ENCODE results near the gene HID1.
A peak's percentile ranks its signal among the peaks of the same experiment; 100 is the strongest.
"Not testable (repeated sequence)": the region's sequence is repeated elsewhere in the genome, so short reads cannot be mapped to it uniquely, and the experiment has no call there.

HID1 gene, protein sequence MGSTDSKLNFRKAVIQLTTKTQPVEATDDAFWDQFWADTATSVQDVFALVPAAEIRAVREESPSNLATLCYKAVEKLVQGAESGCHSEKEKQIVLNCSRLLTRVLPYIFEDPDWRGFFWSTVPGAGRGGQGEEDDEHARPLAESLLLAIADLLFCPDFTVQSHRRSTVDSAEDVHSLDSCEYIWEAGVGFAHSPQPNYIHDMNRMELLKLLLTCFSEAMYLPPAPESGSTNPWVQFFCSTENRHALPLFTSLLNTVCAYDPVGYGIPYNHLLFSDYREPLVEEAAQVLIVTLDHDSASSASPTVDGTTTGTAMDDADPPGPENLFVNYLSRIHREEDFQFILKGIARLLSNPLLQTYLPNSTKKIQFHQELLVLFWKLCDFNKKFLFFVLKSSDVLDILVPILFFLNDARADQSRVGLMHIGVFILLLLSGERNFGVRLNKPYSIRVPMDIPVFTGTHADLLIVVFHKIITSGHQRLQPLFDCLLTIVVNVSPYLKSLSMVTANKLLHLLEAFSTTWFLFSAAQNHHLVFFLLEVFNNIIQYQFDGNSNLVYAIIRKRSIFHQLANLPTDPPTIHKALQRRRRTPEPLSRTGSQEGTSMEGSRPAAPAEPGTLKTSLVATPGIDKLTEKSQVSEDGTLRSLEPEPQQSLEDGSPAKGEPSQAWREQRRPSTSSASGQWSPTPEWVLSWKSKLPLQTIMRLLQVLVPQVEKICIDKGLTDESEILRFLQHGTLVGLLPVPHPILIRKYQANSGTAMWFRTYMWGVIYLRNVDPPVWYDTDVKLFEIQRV

GRCh38 chr17:74972107-74972972 is at the start of gene HID1:
Gene HID1, minus strand, starts transcription at chr17:74972759. Its CDS starts 103 bp downstream, at chr17:74972656.
- DNase-seq (ENCODE audit: low spot score): peak; percentile 32

GRCh38 chr17:75020331-75021110 is 48.0 kb upstream of the HID1 start:
- DNase-seq (ENCODE audit: low spot score): no peak

DNA sequence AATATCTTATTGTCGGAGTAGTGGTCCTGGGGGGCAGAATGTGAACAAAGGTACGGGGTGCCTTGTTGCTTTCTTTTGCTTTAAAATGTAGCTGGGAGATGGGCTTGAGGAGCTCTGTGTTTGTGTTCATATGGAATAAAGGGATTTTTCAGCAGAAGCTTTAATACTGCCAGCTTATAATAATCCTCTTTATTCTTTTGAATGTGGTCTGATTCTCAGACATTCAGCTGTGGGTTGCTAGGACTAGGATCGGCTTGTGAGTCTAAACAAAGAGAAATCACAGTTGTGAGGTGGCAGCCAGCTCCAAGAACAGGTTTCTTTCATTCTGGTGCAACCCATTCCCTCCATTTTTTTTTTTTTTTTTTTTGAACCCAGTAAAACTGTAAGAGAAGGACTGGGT is 47.2 kb upstream of the HID1 start:
- no peak for DNase-seq (ENCODE audit: low spot score)

DNA sequence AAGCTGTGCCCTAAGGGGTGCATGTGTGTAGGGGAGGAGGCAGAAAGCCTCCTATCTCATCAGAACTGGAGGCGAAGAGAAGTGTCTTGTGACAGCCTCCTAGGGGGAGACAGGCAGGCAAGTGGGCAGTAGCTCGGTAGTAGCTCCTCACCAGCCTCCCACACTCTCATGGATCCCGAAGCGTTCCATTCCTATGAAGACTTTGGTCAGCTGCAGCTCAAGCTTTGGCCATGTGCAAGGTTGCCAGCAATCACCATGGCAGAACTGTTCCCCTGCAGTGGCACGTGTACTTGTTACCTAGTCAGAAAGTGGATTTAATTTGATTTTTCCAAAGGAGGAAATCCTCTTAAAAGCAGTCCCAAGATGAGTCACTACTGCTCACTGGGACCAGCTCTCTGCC is 46.6 kb upstream of the HID1 start:
- DNase-seq (ENCODE audit: low spot score): no peak

DNA sequence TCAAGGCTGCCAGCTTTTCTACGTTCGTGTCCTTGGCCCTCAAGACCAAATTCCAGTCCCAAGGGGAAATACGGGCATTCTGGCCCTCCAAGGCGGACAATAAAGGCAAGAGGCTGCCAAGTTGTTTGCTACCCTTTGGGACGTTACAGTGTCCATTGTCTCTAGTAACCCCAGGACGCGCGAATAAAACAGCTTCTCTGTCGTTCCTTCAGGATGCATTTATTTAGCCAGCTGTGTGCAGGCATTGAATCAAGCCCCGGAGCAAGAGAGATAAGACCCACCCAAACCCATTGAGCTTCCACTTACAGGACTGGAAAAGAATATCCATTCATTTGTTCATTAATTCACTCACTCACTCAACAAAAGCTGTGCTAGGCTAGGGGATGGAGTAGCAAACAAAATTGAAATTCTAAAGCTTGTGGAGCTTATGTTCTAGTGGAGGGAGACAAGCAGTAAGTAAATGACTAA is 40.6 kb upstream of the HID1 start:
- DNase-seq (ENCODE audit: low spot score): no peak

DNA sequence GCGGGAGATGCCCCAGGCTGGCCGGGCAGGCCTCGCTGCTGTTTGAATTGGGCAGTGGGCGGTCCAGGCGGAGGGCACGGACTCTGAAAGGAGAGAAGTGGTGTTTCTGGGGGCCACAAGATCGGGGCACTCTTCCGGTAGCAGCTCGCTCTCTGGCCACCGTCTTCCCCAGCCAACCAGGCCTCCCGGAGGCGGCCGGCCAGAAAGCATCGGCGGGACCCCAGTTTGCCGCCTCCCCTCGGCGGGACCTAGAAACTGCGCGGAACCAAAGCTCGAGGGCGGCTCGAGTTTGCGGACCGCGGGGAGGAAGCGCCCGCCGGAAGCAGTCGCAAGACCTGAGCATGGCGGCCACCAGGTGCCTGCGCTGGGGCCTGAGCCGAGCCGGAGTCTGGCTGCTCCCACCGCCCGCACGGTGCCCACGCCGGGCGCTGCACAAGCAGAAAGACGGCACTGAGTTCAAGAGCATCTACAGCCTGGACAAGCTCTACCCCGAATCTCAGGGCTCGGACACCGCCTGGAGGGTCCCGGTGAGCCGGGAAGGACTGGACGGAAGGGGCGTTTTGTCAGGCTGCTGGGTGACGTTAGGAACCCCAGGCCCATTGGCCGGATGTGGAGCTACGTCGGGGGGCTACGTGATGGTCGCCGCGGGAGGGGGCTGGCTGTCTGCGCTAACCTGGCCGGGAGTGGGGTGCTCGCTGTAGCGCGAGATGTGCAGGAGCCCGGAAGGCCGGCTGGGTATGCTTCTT is 40.0 kb upstream of the HID1 start, which contains the start of gene MRPL58:
MRPL58 (plus strand) TSS at position 325 of the 746 bp plus-strand sequence; CDS start at position 342, 17 bp downstream.
- peak; percentile 74 for DNase-seq (ENCODE audit: low spot score)

DNA sequence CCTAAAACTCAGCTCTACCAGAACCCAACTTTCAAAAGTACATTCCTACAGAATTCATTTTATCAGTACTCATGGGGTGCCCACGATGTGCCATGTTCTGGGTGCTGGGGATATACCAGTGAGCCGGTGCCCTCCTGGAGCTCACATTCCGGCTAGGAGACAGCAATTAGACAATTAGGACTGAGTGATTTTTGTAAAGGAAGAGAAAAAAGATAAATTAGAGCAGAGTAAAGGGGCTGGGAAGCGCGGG is 39.5 kb upstream of the HID1 start:
- no peak for DNase-seq (ENCODE audit: low spot score)

- DNase-seq (ENCODE audit: low spot score): peak; percentile 39
Observed at GRCh38 chr17:75011401-75012095, 39.0 kb upstream of the HID1 start.

DNA sequence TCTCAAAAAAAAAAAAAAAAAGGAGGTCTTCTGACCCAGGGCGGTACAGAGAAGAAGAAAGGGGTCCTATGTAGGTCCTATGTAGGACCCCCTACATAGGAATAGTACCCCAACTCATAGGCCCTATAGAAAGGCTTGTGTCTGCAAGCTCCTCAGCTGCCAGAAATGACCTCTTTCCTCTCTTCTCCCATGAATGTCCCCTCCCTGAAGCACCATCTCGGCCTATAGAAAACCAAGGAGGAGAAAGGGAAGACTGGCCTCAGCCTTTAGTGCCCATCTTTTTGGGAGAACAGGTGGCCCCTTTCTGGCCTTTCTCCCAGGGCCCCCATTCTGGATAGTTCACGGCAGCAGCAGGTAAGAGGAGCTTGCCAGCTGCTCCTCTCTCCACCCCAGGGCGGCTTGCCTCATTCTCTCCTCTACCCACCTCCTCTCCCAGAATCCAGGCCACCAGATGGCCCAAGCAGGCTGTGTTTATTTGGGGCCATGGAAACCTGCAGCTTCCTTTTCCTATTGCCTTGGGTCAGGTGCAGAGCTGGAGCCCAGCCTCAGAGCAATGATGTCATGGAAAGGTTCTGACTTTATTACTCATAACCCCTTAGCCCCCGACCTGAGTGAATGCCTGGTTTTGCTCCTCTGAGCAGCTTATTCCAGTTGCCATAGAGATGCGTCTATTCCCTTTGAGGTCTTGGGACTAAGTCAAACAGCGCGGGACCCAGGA is 38.3 kb upstream of the HID1 start:
- DNase-seq (ENCODE audit: low spot score): no peak

- DNase-seq (ENCODE audit: low spot score): no peak
Observed at GRCh38 chr17:75009139-75009724, 36.7 kb upstream of the HID1 start.

GRCh38 chr17:75008373-75008772 is 35.8 kb upstream of the HID1 start:
- DNase-seq (ENCODE audit: low spot score): no peak

DNA sequence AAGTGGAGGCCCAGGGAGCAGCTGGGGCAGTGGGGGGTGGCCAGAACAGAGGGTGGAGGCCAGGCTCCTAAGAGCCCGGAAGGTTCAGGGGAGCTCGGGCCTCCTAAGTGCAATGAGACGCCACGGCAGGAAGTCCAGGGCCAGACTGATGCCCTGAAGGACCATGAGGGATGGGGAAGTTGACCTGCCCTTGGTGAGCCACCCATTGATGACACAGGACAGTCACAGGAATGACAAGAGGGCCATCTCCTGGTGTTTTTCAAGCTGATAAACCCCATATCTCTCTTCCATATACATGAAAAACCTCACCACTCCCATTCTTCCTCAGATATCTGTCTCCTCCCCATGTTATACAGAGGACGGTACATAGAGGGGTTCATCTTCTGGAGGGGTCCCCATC is 34.1 kb upstream of the HID1 start:
- no peak for DNase-seq (ENCODE audit: low spot score)

DNA sequence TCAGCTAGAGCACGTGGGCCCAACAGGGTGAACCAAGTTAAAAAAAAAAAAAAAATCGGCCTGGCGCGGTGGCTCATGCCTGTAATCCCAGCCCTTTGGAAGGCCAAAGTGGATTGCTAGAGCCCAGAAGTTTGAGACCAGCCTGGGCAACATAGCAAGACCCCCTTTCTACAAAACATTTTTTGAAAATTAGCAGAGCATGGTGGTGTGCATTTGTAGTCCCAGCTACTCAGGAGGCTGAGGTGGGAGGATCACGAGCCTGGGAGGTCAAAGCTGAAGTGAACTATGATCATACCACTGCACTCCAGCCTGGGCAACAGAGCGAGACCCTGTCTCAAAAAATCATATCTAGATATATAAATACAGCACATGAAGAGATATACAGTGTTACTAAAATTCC is 33.5 kb upstream of the HID1 start:
- DNase-seq (ENCODE audit: low spot score): not testable (repeated sequence)

- no peak for DNase-seq (ENCODE audit: low spot score)
Observed at GRCh38 chr17:75005291-75005690, 32.7 kb upstream of the HID1 start.

DNA sequence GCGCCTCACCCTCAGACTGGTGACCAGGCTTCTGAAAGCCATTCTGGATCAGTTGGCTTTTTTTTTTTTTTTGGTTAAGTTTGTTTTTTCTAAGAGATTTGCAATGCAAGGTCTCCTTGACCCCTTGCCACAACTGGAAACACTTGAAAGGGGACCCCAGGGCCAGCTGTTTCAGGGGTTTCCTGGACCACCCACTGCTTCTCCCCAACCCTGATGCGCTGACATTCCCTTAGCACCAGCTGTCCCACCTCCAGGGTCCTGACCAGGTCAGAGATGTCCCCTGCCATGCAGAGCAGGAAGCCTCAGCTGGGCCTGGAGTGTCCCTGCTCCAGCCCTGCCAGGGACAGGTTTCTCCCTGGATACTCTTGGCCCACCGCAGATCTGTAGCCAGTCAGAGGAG is 31.8 kb upstream of the HID1 start:
- DNase-seq (ENCODE audit: low spot score): no peak

GRCh38 chr17:75003957-75004355 is 31.4 kb upstream of the HID1 start:
- no peak for DNase-seq (ENCODE audit: low spot score)

- DNase-seq (ENCODE audit: low spot score): no peak
Observed at GRCh38 chr17:75003070-75003956, 30.8 kb upstream of the HID1 start.

All from COLO829 (cell line).